ENCODE results near the gene GAS7. TPM values are rescaled to one million over a fixed set of nuclear protein-coding genes. Genes with fewer than 3 reads are reported as not detected.

The GAS7 gene
- total and polyA plus RNA-seq, 2 experiments from 2014 or later: 1.9 to 10.7 TPM

GRCh38 chr17:10238661-10239060 lies 40.3 kb upstream of the GAS7 start (continued):
- no peak for TF ChIP-seq ZNF462 (CRISPR knock-in tag; IDR thresholded peaks at IDR 0.05)
- no peak for TF ChIP-seq CREB1 (CRISPR knock-in tag; IDR thresholded peaks at IDR 0.05; ENCODE audit: low read depth)
- TF ChIP-seq NANOG (IDR thresholded peaks at IDR 0.05; ENCODE audit: borderline replicate concordance): no peak
- no peak for TF ChIP-seq ZNF114 (CRISPR knock-in tag; IDR thresholded peaks at IDR 0.05)
- TF ChIP-seq CTCF (conservative IDR thresholded peaks at IDR 0.05; ENCODE audit: low read depth in 2 of 2): no peak
- no peak for TF ChIP-seq ETS1 (IDR thresholded peaks at IDR 0.05)

- H3K79me2 ChIP-seq (replicated peaks; ENCODE audit: insufficient read depth): no peaks in the 10 kb centered on the region
- Mint-ChIP-seq H3K36me3 (ENCODE audit: low read depth) (no peaks in the 10 kb centered on the region; the same call in 2 of the 3 replicates), H3K27ac (no peak overlapping the region), H3K4me3 (no peak overlapping the region), H3K4me1 (no peaks in the 10 kb centered on the region), H3K9me3 (peaks cover 13% of the 10 kb centered on the region), H3K27me3 (ENCODE audit: insufficient read depth, low read depth, poor library complexity) (peaks cover 11% of the 10 kb centered on the region)
- no peaks in the 10 kb centered on the region for H3F3A ChIP-seq (replicated peaks; ENCODE audit: low read depth)
- no peak overlapping the region for H3K4me3 ChIP-seq
- H4K20me1 ChIP-seq (replicated peaks; ENCODE audit: insufficient read depth): no peaks in the 10 kb centered on the region
- H3K27ac ChIP-seq (ENCODE audit: low read depth): no peak overlapping the region
- H3K36me3 ChIP-seq (ENCODE audit: insufficient read depth): no peaks in the 10 kb centered on the region
- H3K4me2 ChIP-seq: no peak overlapping the region
- no peaks in the 10 kb centered on the region for H3K4me1 ChIP-seq (ENCODE audit: insufficient read depth)
- DNase-seq (ENCODE audit: low spot score) (no peak), ATAC-seq (no peak)
- H3K27me3 ChIP-seq (ENCODE audit: insufficient read depth): no peaks in the 10 kb centered on the region
- H2AFZ ChIP-seq: no peak overlapping the region
- no peaks in the 10 kb centered on the region for H3K9me2 ChIP-seq (ENCODE audit: insufficient read depth)
- TF ChIP-seq ZNF331 (CRISPR knock-in tag; IDR thresholded peaks at IDR 0.05; ENCODE audit: low read depth): no peak
- no peak for TF ChIP-seq EZH2 (IDR thresholded peaks at IDR 0.05; ENCODE audit: low read depth, unreplicated experiment)
- no peak for TF ChIP-seq EZH2phosphoT487 (IDR thresholded peaks at IDR 0.05; ENCODE audit: unreplicated experiment)
- no peak for TF ChIP-seq CREB1 (CRISPR knock-in tag; IDR thresholded peaks at IDR 0.05; ENCODE audit: low read depth)
- no peak for TF ChIP-seq NANOG (IDR thresholded peaks at IDR 0.05; ENCODE audit: borderline replicate concordance)
- TF ChIP-seq REST (IDR thresholded peaks at IDR 0.05; ENCODE audit: unreplicated experiment): no peak
These were observed 35.6 kb upstream of the GAS7 start for GRCh38 chr17:10234033-10234432.
